GM21381 (cell line): ENCODE measurements around the gene LECT2.

ENCODE experiments used
- ATAC-seq: cut with Tn5 transposase; IDR thresholded peaks from one replicate; pipeline ENCODE4 v1.9.1; 2021; ENCODE audit warnings: mild to moderate bottlenecking, moderate library complexity; ENCODE audit not compliant: unreplicated experiment

Gene LECT2

DNA sequence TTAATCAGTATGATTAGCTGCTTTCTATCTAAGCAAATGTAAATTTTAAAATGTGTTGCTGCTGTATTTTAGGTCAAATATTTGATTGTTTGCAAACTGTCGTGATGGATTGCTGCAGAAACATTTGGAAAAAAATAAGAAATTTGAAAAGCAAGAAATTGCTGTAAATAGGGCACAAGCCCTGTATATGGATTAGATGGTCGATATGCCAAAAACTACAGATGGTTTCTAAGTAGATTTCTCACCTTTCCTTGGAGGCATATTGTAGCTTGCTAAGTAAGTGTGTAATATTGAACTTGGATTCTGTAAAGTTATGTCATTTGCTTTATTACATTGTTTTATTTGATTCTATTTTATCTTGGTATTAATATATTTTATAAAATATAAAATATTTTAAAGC lies 13.1 kb downstream of the LECT2 start:
- no peak for ATAC-seq

DNA sequence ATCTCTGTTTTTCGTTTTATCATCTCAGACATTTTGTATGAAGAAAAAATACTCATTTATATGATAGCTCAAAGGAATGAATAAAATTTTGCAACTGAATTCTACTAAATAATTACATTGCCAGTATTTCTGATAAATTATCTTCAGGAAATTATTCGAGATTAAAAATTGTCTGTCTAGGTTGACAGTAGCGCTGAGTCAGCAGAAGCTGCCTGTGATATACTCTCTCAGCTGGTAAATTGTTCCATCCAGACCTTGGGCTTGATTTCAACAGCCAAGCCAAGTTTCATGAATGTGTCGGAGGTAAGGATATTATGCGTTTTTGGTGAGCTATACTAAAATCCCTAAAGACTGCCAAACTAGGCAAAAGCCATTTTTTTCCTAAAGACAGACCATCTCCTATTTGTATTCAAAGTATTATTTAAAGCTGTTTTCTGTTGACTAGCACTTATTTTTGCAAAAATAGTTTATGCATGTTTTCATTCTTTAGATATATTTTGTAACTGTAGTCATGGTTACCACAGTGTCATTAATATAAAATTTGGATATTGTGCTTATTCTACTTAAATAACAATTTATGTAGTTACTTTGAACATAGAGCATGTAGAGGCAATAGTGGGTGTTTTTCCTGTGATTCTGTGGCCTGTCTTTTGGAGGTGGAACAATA lies 17.4 kb downstream of the LECT2 start:
- ATAC-seq: no peak

DNA sequence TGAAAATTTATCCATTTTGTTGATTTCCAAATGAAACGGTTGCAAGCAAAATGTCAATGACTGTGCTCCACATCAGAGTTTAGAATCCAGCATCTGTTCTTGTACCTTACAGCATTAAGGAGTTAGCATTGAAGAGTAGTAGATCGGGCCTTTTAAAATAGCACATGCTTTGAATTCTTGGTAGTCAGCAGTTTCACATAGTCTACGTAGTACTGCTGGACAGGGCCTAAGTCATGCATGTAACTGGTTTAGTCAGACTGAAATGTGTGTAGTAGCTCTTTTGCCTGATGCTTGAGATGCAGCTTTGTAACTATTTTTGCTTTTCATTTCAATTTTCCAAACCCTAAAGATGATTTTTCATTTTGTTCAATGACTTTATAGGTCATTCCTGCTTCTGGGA lies 19.8 kb downstream of the LECT2 start:
- no peak for ATAC-seq

DNA sequence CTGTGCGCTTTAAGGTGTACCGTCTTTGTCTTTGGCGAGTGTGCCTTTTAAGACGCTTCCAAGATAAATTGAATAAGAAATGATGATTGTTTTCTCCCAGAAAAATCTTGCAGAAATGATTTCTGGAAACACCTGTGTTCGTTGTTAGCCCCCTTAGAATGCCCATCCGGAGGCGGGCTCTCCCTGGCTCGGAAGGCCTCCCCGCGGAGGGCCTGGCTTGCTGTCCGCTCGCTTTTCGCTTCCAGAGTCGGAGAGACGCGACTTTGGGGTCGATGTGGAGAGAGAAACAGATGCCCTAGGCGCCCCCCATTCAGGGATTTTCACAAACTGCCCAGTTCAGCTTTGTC lies 23.9 kb downstream of the LECT2 start:
- no peak for ATAC-seq

DNA sequence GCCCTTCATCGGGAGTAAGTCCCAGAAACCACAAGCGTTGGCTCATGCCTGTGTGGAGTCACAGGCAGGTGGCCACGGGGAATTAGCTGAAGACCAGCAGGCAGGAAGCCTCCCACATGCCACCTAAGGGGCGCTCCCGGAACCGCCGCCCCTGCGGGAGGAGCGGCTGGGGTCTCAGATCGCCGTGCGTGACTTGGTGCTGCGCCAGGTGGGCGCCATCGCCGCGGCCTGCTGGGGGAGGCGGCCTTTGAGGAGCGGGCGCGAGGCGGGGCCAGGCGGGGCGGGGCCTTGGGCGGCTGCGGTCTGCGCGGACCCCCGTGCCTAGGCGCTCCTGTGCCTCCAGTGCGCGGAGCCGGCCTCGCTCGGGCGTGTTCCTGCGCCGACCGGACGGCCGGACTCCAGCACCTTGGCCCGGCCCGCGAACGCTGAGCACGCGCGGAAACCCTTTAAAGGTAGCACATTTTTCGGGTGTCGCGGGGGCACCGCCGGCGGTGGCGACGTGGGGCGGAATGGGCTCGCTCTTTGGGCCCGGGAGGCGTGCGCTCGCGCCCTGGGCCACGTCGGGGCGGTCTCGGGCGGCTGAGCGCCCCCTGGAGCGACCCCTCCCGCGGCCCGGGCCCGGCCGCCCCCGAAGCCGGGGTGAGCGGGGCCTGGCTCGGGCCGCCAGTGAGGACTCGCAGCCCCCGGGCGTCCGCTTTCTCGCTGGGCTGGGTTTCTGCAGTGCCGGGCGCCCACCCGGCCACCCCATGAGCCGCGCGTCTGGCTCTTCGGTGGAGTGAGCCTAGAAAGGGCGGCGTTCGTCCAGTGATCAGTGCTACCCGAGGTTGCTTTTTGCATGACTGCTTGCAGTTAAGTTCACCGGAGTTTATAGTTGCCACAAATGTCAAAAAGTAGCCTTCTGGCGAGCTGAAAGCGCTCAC lies 24.5 kb downstream of the LECT2 start:
- no peak for ATAC-seq

DNA sequence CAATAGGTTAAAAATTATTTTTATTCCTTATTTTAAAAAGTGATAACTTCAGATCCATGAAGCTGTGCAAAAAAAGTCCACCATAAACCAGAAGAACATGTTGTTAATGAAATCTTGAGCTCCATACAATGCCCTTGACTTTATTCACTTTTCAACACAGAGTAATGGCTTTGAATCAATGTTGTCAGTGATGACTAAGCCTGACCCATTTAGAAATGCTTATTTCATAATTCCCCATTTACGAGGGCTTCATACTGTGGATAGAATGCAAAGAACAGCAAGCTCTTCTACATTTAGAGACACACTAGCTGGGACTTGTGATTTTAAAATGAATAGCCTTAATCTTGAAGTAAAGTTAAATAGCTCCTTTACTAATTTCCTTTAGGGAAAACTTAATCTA lies 33.4 kb downstream of the LECT2 start:
- ATAC-seq: no peak

DNA sequence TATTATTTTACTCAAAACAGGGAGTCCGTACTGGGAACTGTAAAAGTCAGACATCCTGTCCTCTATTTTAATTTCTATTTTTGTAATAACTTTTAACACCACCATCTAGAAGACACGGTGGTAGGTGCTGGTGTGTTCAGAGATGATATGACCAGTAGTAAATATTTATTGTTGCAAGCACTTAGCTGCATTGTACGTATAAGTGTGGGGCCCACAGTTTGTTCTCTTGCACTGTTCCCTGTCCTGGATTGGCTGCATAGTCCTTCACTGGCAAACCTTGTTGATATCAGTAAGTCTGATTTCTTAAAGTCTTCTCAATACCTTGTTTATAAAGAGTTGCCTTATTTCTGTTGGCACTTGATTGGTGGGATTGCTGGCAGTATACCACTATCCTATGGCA lies 34.6 kb downstream of the LECT2 start:
- ATAC-seq: no peak

DNA sequence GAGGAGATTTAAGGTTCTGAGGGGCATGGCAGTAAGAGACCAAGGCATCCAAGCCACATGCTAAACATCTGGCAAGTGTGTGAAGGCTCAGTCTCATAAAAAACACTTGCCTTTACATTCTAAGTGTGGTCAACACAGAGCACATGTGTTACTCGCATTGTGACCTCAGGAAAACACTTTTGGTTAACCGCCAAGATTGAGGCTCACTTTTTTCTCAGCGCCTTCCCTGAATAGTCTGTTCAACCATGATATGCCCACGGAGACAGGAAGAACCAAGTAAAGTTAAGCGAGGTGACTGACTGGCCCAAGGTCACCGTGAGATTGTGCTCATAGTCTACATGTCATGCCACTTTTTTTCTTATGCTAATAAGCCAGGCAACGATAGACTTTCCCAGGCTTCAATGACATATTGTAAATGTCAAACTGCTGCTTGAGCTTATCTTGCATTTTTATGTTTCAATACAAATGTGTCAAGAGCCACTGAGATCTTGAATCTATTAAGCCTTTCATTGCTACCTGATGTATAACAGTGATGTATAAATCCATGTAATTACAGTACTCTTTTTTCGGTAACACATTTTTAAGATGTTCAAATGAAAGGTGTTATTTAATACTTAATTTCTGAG lies 38.0 kb downstream of the LECT2 start:
- ATAC-seq: no peak

DNA sequence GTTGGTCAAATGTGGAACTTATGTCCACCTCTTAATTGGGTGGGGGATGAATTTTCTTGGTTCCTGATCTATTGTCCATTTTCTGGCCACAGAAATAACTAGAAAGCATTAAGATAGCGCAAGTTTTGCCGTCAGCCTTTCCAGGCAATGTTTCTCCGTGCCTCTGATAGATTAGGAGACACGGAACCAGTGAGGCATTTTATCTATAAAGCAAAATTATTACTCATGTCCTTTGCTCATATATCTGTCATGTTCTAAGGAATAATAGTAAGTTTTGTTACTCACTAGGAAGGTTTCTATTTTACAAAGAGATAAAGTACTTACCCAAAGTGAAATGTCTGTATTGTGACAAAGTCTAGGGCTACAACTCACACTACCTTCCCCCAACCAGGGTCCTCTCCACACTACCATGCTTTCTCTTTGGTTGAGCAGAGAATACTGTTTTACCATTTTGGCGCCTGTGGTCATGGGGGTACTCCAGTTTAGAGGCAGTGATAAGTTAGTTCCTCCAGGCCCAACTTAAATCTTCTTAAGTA lies 39.2 kb downstream of the LECT2 start:
- ATAC-seq: no peak

DNA sequence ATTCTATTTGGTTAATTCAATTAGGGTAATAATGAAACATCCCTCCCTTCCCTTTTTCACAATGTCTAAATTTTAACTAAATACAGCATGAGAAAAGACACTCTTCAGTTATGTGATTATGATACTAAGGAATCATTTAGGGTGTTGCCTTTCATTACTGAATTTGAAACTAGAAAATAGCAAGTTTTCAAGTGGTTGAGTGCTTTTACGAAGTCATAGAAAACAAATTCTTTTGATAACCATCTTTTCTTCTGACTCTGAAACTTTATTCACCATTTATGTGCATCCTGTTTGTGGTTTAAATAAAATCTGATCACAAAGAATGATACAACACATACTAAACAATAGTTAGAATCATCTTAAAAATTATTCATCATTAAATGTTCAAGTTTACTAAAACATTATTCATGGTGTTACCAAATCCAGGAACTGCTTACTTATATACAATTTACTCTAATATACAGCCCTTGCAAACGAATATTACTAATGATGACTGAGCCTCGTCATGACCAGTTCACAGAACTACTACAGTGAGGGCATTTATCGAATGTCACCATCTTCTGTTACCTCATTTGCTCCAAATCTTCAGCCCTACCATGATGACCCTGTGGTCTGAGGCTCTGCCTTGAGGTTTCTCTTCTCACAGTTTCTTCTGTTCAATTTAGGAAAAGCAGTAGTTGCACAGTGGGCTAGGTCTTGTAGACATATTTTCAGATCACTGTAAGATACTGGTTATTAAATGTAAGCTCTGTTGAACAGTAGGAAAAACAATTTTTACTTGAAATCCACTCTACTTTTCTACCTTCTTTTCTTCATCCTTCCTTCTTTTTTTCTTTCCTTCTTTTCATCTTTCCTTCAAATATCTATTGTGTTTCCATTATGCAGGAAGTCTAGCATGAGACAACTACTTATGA lies 40.8 kb downstream of the LECT2 start:
- ATAC-seq: no peak

DNA sequence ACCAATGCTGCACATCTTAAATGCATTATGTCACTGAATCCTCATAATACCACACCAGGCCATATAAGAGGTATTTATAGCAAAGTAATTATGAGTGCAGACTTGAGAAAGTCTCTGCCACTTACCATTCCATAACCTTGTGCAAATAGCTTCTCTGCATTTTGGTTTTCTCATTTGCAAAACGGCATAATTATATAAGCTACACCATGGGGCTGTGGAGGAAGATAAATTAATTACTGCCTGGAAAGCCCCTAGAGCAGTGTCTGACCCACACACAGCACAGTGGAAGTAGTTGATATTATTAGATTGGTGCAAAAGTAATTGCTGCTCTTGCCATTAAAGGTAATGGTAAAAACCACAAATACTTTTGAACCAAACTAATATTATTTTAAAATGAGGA lies 49.6 kb downstream of the LECT2 start:
- ATAC-seq: no peak

DNA sequence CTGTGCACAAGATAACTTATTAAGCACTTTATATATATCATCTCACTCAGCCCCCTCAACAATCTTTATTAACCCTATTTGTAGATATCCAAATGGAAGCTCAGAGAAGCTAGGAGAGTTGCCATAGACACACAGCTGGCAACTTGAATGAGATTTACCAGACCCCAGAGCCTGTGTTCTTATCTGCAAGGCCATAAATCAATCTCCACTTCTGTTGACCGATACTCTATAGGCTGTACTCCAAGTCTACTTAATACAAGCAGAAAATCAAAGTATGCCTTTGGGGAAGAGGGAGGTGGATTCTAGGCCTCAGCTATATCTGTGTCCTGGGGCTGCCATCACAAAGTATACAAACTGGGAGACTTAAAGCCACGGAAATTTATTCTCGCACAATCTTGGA lies 53.1 kb downstream of the LECT2 start:
- ATAC-seq: no peak

DNA sequence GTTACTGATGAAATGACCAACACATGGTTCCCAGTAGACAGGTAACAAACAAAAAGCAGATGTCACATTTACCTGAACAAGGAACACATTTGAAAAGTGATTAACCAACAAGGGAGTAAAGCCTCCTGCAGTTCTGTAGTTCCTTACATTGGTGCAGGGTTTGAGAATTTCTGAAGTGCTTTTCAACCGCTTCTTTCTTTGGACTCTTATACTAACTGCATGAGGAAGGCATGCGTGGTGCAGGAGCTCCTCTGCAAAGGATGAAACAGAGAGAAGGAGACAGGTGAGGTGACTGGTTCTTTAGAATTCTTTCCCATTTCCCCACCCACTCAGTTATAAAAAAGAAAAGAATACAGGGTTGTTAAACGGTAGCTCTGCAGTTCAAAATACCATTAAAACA lies 54.5 kb downstream of the LECT2 start:
- ATAC-seq: no peak

DNA sequence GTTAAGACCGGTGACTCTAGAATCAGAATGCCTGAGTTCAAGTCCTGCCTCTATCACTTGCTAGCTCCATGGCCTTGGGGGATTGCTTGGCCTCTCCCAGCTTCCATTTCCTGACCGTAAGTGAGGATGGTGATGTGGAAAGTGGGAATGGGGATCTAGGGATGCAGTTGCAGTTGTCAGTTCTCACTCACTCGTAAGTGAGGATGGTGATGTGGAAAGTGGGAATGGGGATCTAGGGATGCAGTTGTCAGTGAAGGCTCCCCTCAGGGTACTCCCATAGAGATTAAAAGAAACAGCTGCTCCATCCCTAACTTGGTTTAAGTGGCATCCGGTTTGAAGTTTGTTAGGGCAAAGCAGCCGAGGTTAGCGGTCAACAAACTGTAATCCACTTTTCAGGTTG lies 56.1 kb downstream of the LECT2 start:
- ATAC-seq: no peak
